MCF 10A (cell line): Measurements from ENCODE around the gene PNKD. TPM values are rescaled to one million over a fixed set of nuclear protein-coding genes. Genes with fewer than 3 reads are reported as not detected.

ENCODE experiments used
- BruUV-seq: library from RNA; stranded (reverse); fragments of 400-500 nt; replicated peaks from 2 replicates; lab custom pipeline; 2021; lab: Mats Ljungman, UMichigan
- CTCF ChIA-PET: fragments of 300-600 bp; sonication (Branson Sonifier 250); formaldehyde crosslinking; extraction: SDS; loops from one replicate; lab custom pipeline; 2021; ENCODE audit warnings: antibody characterized with exemption, inconsistent platforms; lab: Yijun Ruan, JAX
- POLR2A ChIA-PET: fragments of 300-600, 350-650 bp; sonication (Branson Sonifier 250); formaldehyde crosslinking; extraction: SDS; loops from one replicate; lab custom pipeline; 2020; ENCODE audit warnings: antibody characterized with exemption, inconsistent platforms; lab: Yijun Ruan, JAX
- DNase-seq: peaks from one replicate; pipeline ENCODE4 v3.0.0-alpha.2; 2018; ENCODE audit not compliant: unreplicated experiment
- H3K27ac Mint-ChIP-seq: one replicate; pipeline ENCODE4 v1.8.0; 2022; ENCODE audit warnings: mild to moderate bottlenecking, low read depth, mixed read lengths; ENCODE audit not compliant: unreplicated experiment
- H3K27me3 Mint-ChIP-seq: one replicate; pipeline ENCODE4 v1.8.0; 2022; ENCODE audit warnings: mixed read lengths; ENCODE audit not compliant: insufficient read depth, unreplicated experiment
- H3K36me3 Mint-ChIP-seq: one replicate; pipeline ENCODE4 v1.8.0; 2022; ENCODE audit warnings: mild to moderate bottlenecking, moderate library complexity, mixed read lengths; ENCODE audit not compliant: insufficient read depth, unreplicated experiment
- H3K4me1 Mint-ChIP-seq: one replicate; pipeline ENCODE4 v1.8.0; 2022; ENCODE audit warnings: mixed read lengths; ENCODE audit not compliant: insufficient read depth, unreplicated experiment
- H3K4me3 Mint-ChIP-seq: one replicate; pipeline ENCODE4 v1.8.0; 2022; ENCODE audit warnings: mild to moderate bottlenecking, moderate library complexity, mixed read lengths; ENCODE audit not compliant: unreplicated experiment
- H3K9me3 Mint-ChIP-seq: one replicate; pipeline ENCODE4 v1.8.0; 2022; ENCODE audit warnings: mixed read lengths; ENCODE audit not compliant: unreplicated experiment
- CTCF ChIP-seq: fragments of 200-600 bp; IDR thresholded peaks from one replicate; pipeline ENCODE4 v1.8.0; 2022; ENCODE audit warnings: antibody characterized with exemption, mild to moderate bottlenecking; ENCODE audit not compliant: unreplicated experiment
- intact Hi-C: fragments of 100-400 bp; cut with micrococcal nuclease; formaldehyde crosslinking; loops from 2 replicates; pipeline ENCODE4 v1.14.1; 2022
- total RNA-seq: library from RNA; stranded (reverse); gene quantifications from 2 replicates; pipeline ENCODE4 v1.2.3, GENCODE V29; 2022

The PNKD gene
- total RNA-seq, 1 experiment from 2014 or later = 23.1 TPM

GRCh38 chr2:218329027-218329825 is 58.9 kb downstream of the PNKD start:
- CTCF ChIA-PET = interaction anchor here (0.7 to 1.6 kb wide), 2 partner anchors 14 to 184 kb away, joined by 3 read pairs; no protein-coding TSS in a partner anchor

GRCh38 chr2:218329826-218330593 is 59.7 kb downstream of the PNKD start:
- no peaks in the 10 kb centered on the region for H3K4me1 Mint-ChIP-seq

More at GRCh38 chr2:218329027-218329825, 58.9 kb downstream of the PNKD start:
- BruUV-seq = no TSS peak
- DNase-seq = no peak
- POLR2A ChIA-PET = interaction anchor here (0.6 kb wide), 1 partner anchor 1784 kb away, joined by 3 read pairs; no protein-coding TSS in a partner anchor
- no peak for TF ChIP-seq CTCF
- peaks cover under 1% of the 10 kb centered on the region for H3K4me1 Mint-ChIP-seq
- H3K27ac Mint-ChIP-seq = no peak overlapping the region
- H3K9me3 Mint-ChIP-seq = no peaks in the 10 kb centered on the region
- H3K36me3 Mint-ChIP-seq = no peaks in the 10 kb centered on the region
- H3K27me3 Mint-ChIP-seq = no peaks in the 10 kb centered on the region
- intact Hi-C loops = no loop called here
- H3K4me3 Mint-ChIP-seq = no peak overlapping the region

GRCh38 chr2:218331745-218332144 is 61.4 kb downstream of the PNKD start:
- BruUV-seq = no TSS peak
- H3K27ac Mint-ChIP-seq = no peak overlapping the region
- POLR2A ChIA-PET = no interaction called here

More at GRCh38 chr2:218329826-218330593, 59.7 kb downstream of the PNKD start:
- no peaks in the 10 kb centered on the region for H3K36me3 Mint-ChIP-seq
- POLR2A ChIA-PET = no interaction called here
- intact Hi-C loops = no loop called here
- CTCF ChIA-PET = interaction anchor here (0.7 to 1.6 kb wide), 2 partner anchors 13 to 22 kb away, joined by 3 read pairs; no protein-coding TSS in a partner anchor
- no peak for DNase-seq
- no peak overlapping the region for H3K27ac Mint-ChIP-seq
- TF ChIP-seq CTCF = no peak
- BruUV-seq = no TSS peak
- H3K9me3 Mint-ChIP-seq = no peaks in the 10 kb centered on the region
- no peak overlapping the region for H3K4me3 Mint-ChIP-seq
- no peaks in the 10 kb centered on the region for H3K27me3 Mint-ChIP-seq

More at GRCh38 chr2:218331745-218332144, 61.4 kb downstream of the PNKD start:
- Mint-ChIP-seq H3K36me3 (no peaks in the 10 kb centered on the region), H3K4me1 (no peaks in the 10 kb centered on the region), H3K9me3 (no peaks in the 10 kb centered on the region), H3K27me3 (no peaks in the 10 kb centered on the region), H3K4me3 (no peak overlapping the region)
- CTCF ChIA-PET = interaction anchor here (0.6 kb wide), 1 partner anchor 18 kb away, joined by 4 read pairs; no protein-coding TSS in a partner anchor
- no peak for TF ChIP-seq CTCF
- DNase-seq = no peak
- intact Hi-C loops = no loop called here
